Fibroblast of skin of left biceps (primary cell): ENCODE data around the gene AKT3.
"Not testable (repeated sequence)": the region's sequence is repeated elsewhere in the genome, so short reads cannot be mapped to it uniquely, and the experiment has no call there.

ENCODE experiments used
- DNase-seq, 2 experiments: peaks; one replicate each; pipeline ENCODE4 v3.0.0-alpha.2; 2013; ENCODE audit warnings: low read depth in 2 of 2

Gene AKT3

GRCh38 chr1:243850202-243850451 lies at the start of gene AKT3:
TSS of gene AKT3 (minus strand) at chr1:243850243. CDS start at chr1:243843170, 7,073 bp downstream.
- peak; percentile 64 to 70 for DNase-seq

GRCh38 chr1:243898278-243898677 lies 48.2 kb upstream of the AKT3 start:
- DNase-seq, result no peak

GRCh38 chr1:243896313-243896712 lies 46.3 kb upstream of the AKT3 start:
- DNase-seq, result no peak

GRCh38 chr1:243892456-243892855 lies 42.4 kb upstream of the AKT3 start:
- DNase-seq, result no peak

- DNase-seq, result peak; percentile 92
These were observed 40.5 kb upstream of the AKT3 start for GRCh38 chr1:243890576-243890975.

GRCh38 chr1:243885806-243886205 lies 35.8 kb upstream of the AKT3 start:
- no peak for DNase-seq

GRCh38 chr1:243884603-243885002 lies 34.6 kb upstream of the AKT3 start:
- no peak for DNase-seq

GRCh38 chr1:243883551-243883950 lies 33.5 kb upstream of the AKT3 start:
- DNase-seq, result peak; percentile 60

- no peak for DNase-seq
These were observed 32.2 kb upstream of the AKT3 start for GRCh38 chr1:243882276-243882675.

GRCh38 chr1:243877058-243877457 lies 27.0 kb upstream of the AKT3 start:
- not testable (repeated sequence) for DNase-seq

GRCh38 chr1:243855616-243856318 lies 5.7 kb upstream of the AKT3 start:
- DNase-seq, result no peak

- no peak for DNase-seq
These were observed 1.7 kb upstream of the AKT3 start for GRCh38 chr1:243851765-243852164.

- DNase-seq, result no peak
These were observed 1.3 kb upstream of the AKT3 start for GRCh38 chr1:243851257-243851756.

GRCh38 chr1:243850452-243851256 lies 611 bp upstream of the AKT3 start:
- peak; percentile 47 to 51 for DNase-seq

GRCh38 chr1:243849421-243850201 lies 432 bp downstream of the AKT3 start:
- no peak for DNase-seq

GRCh38 chr1:243848858-243849420 lies 1.1 kb downstream of the AKT3 start:
- DNase-seq, result no peak

GRCh38 chr1:243848165-243848857 lies 1.7 kb downstream of the AKT3 start:
- no peak for DNase-seq

- DNase-seq, result no peak
These were observed 3.3 kb downstream of the AKT3 start for GRCh38 chr1:243846761-243847160.

GRCh38 chr1:243845888-243846287 lies 4.2 kb downstream of the AKT3 start:
- no peak for DNase-seq

GRCh38 chr1:243844186-243844585 lies 5.9 kb downstream of the AKT3 start:
- no peak for DNase-seq

- DNase-seq, result peak; percentile 27 to 35
These were observed 7.0 kb downstream of the AKT3 start for GRCh38 chr1:243842978-243843511.
